A673 (cell line): ENCODE measurements around the gene PNPLA3. TPM values are rescaled to one million over a fixed set of nuclear protein-coding genes. Genes with fewer than 3 reads are reported as not detected.
A peak's percentile ranks its signal among the peaks of the same experiment; 100 is the strongest.

Experiments
- BruUV-seq: library from RNA; stranded (reverse); fragments of 400-500 nt; replicated peaks from 2 replicates; lab custom pipeline; 2021; lab: Mats Ljungman, UMichigan
- CTCF ChIA-PET: fragments of 300-600 bp; sonication (Branson Sonifier 250); formaldehyde crosslinking; loops from one replicate; lab custom pipeline; 2022; ENCODE audit warnings: antibody characterized with exemption; lab: Charles Lee
- POLR2A ChIA-PET: fragments of 300-600 bp; sonication (Branson Sonifier 250); formaldehyde crosslinking; loops from one replicate; lab custom pipeline; 2022; ENCODE audit warnings: antibody characterized with exemption; ENCODE audit not compliant: low non-redundant PET; lab: Charles Lee
- DNase-seq: peaks from one replicate; pipeline ENCODE4 v3.0.0-alpha.2; 2015; ENCODE audit warnings: low spot score
- H3K27ac ChIP-seq: fragments of 200-600 bp; sonication (generic); 2 replicates; pipeline ENCODE4 v1.5.1; 2016; ENCODE audit warnings: mixed run types, low read depth, mild to moderate bottlenecking, mixed read lengths, antibody characterized with exemption, low read length; ENCODE audit not compliant: poor library complexity, severe bottlenecking
- H3K27me3 ChIP-seq: fragments of 200-600 bp; sonication (generic); replicated peaks from 2 replicates; pipeline ENCODE4 v1.6.1; 2017; ENCODE audit warnings: mixed run types, low read depth, mild to moderate bottlenecking, mixed read lengths, antibody characterized with exemption, low read length; ENCODE audit not compliant: insufficient read depth, poor library complexity
- H3K36me3 ChIP-seq: fragments of 200-600 bp; sonication (generic); 2 replicates; pipeline ENCODE4 v1.6.1; 2016; ENCODE audit warnings: mixed run types, mild to moderate bottlenecking, mixed read lengths, antibody characterized with exemption, low read length; ENCODE audit not compliant: insufficient read depth, poor library complexity, severe bottlenecking
- H3K4me1 ChIP-seq: fragments of 200-600 bp; sonication (generic); 2 replicates; pipeline ENCODE4 v1.6.1; 2017; ENCODE audit warnings: mixed run types, mild to moderate bottlenecking, mixed read lengths, antibody characterized with exemption, low read length; ENCODE audit not compliant: insufficient read depth, poor library complexity, severe bottlenecking
- H3K4me3 ChIP-seq: fragments of 200-600 bp; sonication (generic); 2 replicates; pipeline ENCODE4 v1.5.1; 2016; ENCODE audit warnings: low read depth, mixed run types, mild to moderate bottlenecking, mixed read lengths, low read length; ENCODE audit not compliant: poor library complexity, severe bottlenecking
- H3K9me3 ChIP-seq: fragments of 200-600 bp; sonication (generic); 2 replicates; pipeline ENCODE4 v1.6.1; 2016; ENCODE audit warnings: mixed run types, low read depth, mild to moderate bottlenecking, mixed read lengths, antibody characterized with exemption, low read length; ENCODE audit not compliant: poor library complexity, severe bottlenecking
- CTCF ChIP-seq: fragments of 300-800, 200-600 bp; sonication (generic); conservative IDR thresholded peaks from 2 replicates; pipeline ENCODE4 v1.5.1; 2017; ENCODE audit warnings: low read depth, mild to moderate bottlenecking, antibody characterized with exemption, low read length, moderate library complexity, mixed read lengths
- EZH2 ChIP-seq: fragments of 200-600 bp; sonication (generic); IDR thresholded peaks from 2 replicates; pipeline ENCODE4 v1.6.1; 2017; ENCODE audit warnings: borderline replicate concordance, low read depth, mild to moderate bottlenecking, mixed read lengths, antibody characterized with exemption, low read length; ENCODE audit not compliant: poor library complexity, severe bottlenecking
- intact Hi-C: fragments of 100-400 bp; cut with micrococcal nuclease; formaldehyde crosslinking; loops from one replicate; pipeline ENCODE4 v1.10.0; 2022; ENCODE audit not compliant: unreplicated experiment
- total RNA-seq: library from RNA; stranded (reverse); gene quantifications from 2 replicates; pipeline ENCODE4 v1.2.3, GENCODE V29; 2021

PNPLA3 gene
- total RNA-seq, 1 experiment from 2014 or later: 11.8 TPM

GRCh38 chr22:43922123-43922522, 1.5 kb upstream of the PNPLA3 start:
- intact Hi-C loops: no loop called here
- Histone ChIP-seq H3K9me3 (no peaks in the 10 kb centered on the region), H3K4me1 (peaks cover 20% of the 10 kb centered on the region), H3K27me3 (no peaks in the 10 kb centered on the region), H3K27ac (no peak overlapping the region), H3K4me3 (no peak overlapping the region), H3K36me3 (no peaks in the 10 kb centered on the region)
- BruUV-seq: no TSS peak
- no peak for DNase-seq
- ChIA-PET CTCF (no interaction called here), POLR2A (no interaction called here)
- TF ChIP-seq EZH2 (no peak), CTCF (0 out of 2 replicates have a peak, but pooled peaks have one; percentile 32)

GRCh38 chr22:43923191-43923590, 414 bp upstream of the PNPLA3 start:
- TF ChIP-seq EZH2 (no peak), CTCF (no peak)
- H3K9me3 ChIP-seq: no peaks in the 10 kb centered on the region
- no peak for DNase-seq
- no peak overlapping the region for H3K27ac ChIP-seq
- intact Hi-C loops: no loop called here
- ChIA-PET CTCF (interaction anchor here (1.3 kb wide), 1 partner anchor 22 kb away, joined by 7 read pairs; no protein-coding TSS in a partner anchor), POLR2A (no interaction called here)
- no peaks in the 10 kb centered on the region for H3K27me3 ChIP-seq
- H3K36me3 ChIP-seq: peaks cover 6% of the 10 kb centered on the region
- no TSS peak for BruUV-seq
- peak overlapping the region; percentile 80 for H3K4me3 ChIP-seq
- peaks cover 20% of the 10 kb centered on the region for H3K4me1 ChIP-seq

- ChIA-PET POLR2A (interaction anchor here (0.6 to 0.7 kb wide), 2 partner anchors 9 to 1707 kb away, joined by 3 to 8 read pairs; no protein-coding TSS in a partner anchor), CTCF (interaction anchor here (0.7 kb wide), 1 partner anchor 570 kb away, joined by 3 read pairs; no protein-coding TSS in a partner anchor)
- TF ChIP-seq CTCF: no peak
- Histone ChIP-seq H3K4me3 (peak overlapping the region; percentile 80), H3K9me3 (no peaks in the 10 kb centered on the region), H3K27me3 (no peaks in the 10 kb centered on the region), H3K27ac (peak overlapping the region; percentile 69), H3K36me3 (peaks cover 15% of the 10 kb centered on the region), H3K4me1 (peaks cover 20% of the 10 kb centered on the region)
- no peak for DNase-seq
- BruUV-seq: no TSS peak
- intact Hi-C loops: no loop called here
Observed at GRCh38 chr22:43924877-43925276, 1.3 kb downstream of the PNPLA3 start.
